Measurements from ENCODE around the gene FOXB2.
"Not testable (repeated sequence)": the region's sequence is repeated elsewhere in the genome, so short reads cannot be mapped to it uniquely, and the experiment has no call there.

FOXB2 gene

DNA sequence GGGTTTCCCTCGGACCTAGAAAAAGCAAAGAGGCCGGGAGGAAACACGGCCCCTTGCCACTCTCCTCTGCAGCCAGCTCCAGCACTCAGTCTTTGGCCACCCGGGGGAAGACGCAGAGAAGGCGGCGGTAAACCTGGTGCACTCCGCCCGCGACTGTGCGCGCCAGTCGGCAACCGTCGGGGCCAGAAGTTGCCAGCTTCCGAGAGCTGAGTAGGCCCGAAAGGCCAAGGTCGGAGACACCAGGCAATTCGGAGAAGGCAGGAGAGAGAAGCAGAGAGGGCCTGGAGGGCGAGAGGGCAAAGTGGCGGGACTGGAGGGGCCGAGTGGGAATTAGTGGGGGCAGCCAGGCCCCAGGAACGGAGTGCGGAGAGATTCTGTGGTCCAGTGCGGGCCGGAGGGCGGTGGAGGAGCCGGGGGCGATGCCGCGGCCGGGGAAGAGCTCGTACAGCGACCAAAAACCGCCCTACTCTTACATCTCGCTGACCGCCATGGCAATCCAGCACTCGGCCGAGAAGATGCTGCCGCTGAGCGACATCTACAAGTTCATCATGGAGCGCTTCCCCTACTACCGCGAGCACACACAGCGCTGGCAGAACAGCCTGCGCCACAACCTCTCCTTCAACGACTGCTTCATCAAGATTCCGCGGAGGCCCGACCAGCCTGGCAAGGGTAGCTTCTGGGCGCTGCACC, at the start of gene FOXB2:
Gene FOXB2, plus strand, starts transcription at position 420 of the 690 bp plus-strand sequence. Its CDS starts 0 bp downstream, at position 420.
- DNase-seq = no peak
- peaks cover 83% of the 10 kb centered on the region for H3K27me3 ChIP-seq (ENCODE audit: insufficient read depth, low read depth, severe bottlenecking)
- H3K36me3 ChIP-seq = no peaks in the 10 kb centered on the region
- no peak within 1 kb of the TSS for H3K27ac ChIP-seq
- H3K9me3 ChIP-seq (ENCODE audit: severe bottlenecking) = no peaks in the 10 kb centered on the region
- peak within 1 kb of the TSS; percentile 33 for H3K4me3 ChIP-seq (ENCODE audit: low read depth, low read length)
- no peak for TF ChIP-seq CTCF (IDR thresholded peaks at IDR 0.05; ENCODE audit: low read depth, low read length)

DNA sequence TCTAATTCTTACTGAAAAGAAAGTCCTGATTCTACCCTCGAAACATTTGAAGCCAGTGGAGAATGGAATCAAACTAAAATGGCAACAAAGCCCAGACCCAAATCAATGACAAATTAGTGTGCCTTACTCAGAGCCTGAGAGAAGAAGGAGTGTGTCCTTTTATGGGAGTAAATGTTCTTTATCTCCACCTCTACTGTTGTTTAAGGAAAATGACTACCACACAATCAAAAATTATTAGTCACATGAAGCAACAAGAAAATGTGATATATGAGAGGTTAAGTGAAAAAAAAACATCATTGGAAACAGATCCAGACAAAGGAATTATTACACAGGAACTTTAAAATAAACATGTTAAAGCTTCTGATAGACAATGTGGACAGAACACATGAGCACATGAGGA, 49.7 kb upstream of the FOXB2 start:
- H3K27me3 ChIP-seq (ENCODE audit: insufficient read depth, low read depth, severe bottlenecking) = no peaks in the 10 kb centered on the region
- no peak for TF ChIP-seq CTCF (IDR thresholded peaks at IDR 0.05; ENCODE audit: low read depth, low read length)
- no peaks in the 10 kb centered on the region for H3K9me3 ChIP-seq (ENCODE audit: severe bottlenecking)
- no peak overlapping the region for H3K4me3 ChIP-seq (ENCODE audit: low read depth, low read length)
- no peak for DNase-seq
- no peaks in the 10 kb centered on the region for H3K36me3 ChIP-seq
- no peak overlapping the region for H3K27ac ChIP-seq

DNA sequence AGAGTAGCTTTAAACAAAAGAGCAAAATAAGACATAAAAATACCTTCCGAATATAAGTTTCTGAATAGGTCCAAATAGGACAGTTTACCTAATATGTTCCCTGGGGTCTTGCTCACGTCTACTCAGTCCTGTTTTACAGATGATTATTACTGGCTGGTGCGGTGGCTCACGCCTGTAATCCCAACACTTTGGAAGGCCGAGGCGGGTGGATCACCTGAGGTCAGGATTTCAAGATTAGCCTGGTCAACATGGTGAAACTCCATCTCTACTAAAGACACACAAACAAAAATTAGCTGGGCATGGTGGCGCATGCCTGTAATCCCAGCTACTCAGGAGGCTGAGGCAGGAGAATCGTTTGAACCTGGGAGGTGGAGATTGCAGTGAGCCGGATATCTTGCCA, 40.6 kb upstream of the FOXB2 start:
- not testable (repeated sequence) for H3K4me3 ChIP-seq (ENCODE audit: low read depth, low read length); H3K9me3 ChIP-seq (ENCODE audit: severe bottlenecking); H3K27me3 ChIP-seq (ENCODE audit: insufficient read depth, low read depth, severe bottlenecking); H3K27ac ChIP-seq; H3K36me3 ChIP-seq
- DNase-seq = peak; percentile 16

DNA sequence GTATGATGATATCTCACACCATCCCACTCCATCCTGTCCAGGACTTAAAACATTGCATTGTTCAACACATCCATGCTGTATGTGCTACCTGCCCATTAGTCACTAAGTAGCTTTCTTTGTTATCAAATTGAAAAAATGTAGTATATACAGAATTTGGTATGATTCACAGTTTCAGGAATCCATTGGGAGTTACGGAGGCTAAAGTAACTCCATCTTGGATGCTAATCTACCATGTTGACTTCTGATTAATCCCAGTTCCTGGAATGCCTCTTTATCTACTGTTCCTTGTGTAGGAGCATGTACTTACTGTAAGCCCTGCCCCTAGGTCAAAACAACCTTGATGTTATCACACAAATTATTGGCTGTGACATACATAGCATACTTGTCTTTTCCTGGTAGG, 38.9 kb upstream of the FOXB2 start:
- Histone ChIP-seq H3K27ac (no peak overlapping the region), H3K36me3 (no peaks in the 10 kb centered on the region), H3K4me3 (ENCODE audit: low read depth, low read length) (no peak overlapping the region), H3K9me3 (ENCODE audit: severe bottlenecking) (no peaks in the 10 kb centered on the region), H3K27me3 (ENCODE audit: insufficient read depth, low read depth, severe bottlenecking) (no peaks in the 10 kb centered on the region)
- TF ChIP-seq CTCF (IDR thresholded peaks at IDR 0.05; ENCODE audit: low read depth, low read length) = no peak
- no peak for DNase-seq

GRCh38 chr9:76984486-76984885, 35.0 kb upstream of the FOXB2 start:
- no peak for TF ChIP-seq CTCF (IDR thresholded peaks at IDR 0.05; ENCODE audit: low read depth, low read length)

DNA sequence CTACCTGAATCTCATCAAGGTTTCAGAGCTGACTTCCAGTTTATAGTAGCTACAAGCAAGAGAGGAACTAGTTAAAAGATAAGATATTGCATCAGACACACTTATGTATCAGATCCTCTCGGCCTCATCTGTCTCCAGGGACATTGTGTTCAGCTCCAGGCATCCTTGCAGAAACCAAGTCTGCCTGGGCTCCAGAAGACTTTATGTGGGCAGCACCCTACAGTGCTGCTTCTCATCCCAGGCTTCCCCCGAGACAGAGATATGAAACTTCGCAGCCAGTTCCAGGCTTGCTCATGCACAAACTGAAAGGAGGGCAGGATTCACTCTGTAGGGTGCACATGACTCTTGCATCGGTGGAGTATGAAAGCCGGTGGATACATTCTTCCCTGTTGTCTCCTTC, 33.9 kb upstream of the FOXB2 start:
- Histone ChIP-seq H3K27ac (no peak overlapping the region), H3K36me3 (no peaks in the 10 kb centered on the region), H3K4me3 (ENCODE audit: low read depth, low read length) (no peak overlapping the region), H3K9me3 (ENCODE audit: severe bottlenecking) (no peaks in the 10 kb centered on the region), H3K27me3 (ENCODE audit: insufficient read depth, low read depth, severe bottlenecking) (no peaks in the 10 kb centered on the region)
- TF ChIP-seq CTCF (IDR thresholded peaks at IDR 0.05; ENCODE audit: low read depth, low read length) = no peak
- no peak for DNase-seq

More at GRCh38 chr9:76984486-76984885, 35.0 kb upstream of the FOXB2 start:
- no peaks in the 10 kb centered on the region for H3K36me3 ChIP-seq
- no peaks in the 10 kb centered on the region for H3K27me3 ChIP-seq (ENCODE audit: insufficient read depth, low read depth, severe bottlenecking)
- no peak overlapping the region for H3K27ac ChIP-seq
- no peaks in the 10 kb centered on the region for H3K9me3 ChIP-seq (ENCODE audit: severe bottlenecking)
- H3K4me3 ChIP-seq (ENCODE audit: low read depth, low read length) = no peak overlapping the region
- DNase-seq = no peak
